Measurements from ENCODE around the gene RPS6KA2.

DNA sequence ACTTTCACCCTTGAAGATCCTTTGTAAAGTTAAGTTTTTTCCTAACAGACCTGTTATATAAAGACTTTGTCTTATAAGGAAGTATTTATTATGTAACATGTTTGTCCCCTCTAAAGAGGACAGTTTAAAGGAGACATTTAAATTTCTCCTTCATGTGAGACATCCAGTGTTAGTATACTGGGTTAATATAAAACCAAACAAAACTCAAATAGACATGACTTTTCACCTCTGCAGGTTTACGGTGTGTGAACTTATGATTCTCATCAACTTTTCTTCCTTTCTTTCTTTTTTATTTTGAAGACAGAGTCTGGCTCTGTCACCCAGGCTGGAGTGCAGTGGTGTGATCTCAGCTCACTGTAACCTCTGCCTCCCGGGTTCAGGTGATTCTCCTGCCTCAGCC is 226.9 kb downstream of the RPS6KA2 start:
- TF ChIP-seq EZH2 (IDR thresholded peaks at IDR 0.05; ENCODE audit: low read depth) (no peak), CTCF (conservative IDR thresholded peaks at IDR 0.05) (no peak)
